ENCODE data around the gene SUSD1. TPM values are rescaled to one million over a fixed set of nuclear protein-coding genes. Genes with fewer than 3 reads are reported as not detected.

Gene SUSD1
- polyA plus RNA-seq, 1 donor (not counting 4 experiments of a cell fraction or from before 2014, with no cell fraction given): 3.6 TPM

DNA sequence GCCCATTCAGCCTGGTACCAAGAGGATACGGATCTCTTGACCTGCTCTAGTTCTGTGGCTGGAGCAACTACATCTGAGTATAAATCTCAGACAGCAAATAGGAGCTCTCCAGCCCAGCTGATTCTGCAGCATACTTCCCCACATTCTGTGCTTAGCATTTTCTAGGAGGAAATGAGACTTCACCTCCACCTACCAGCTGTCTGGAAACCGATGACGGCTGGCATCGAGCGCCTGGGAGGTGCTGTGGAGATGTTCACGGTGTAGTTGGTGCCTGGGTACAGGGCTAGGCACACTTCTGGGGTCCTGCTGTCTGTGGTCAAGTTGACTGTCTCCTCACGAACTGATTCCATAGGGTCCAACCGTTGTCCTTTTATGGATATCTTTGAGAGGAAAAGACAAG is 63.6 kb downstream of the SUSD1 start:
- no peaks in the 10 kb centered on the region for H3K79me2 ChIP-seq (ENCODE audit: control insufficient read depth, insufficient read depth, low read length)
- H3K36me3 ChIP-seq (ENCODE audit: control insufficient read depth in 2 of 2, extremely low read depth in 1 of 2, insufficient read depth in 2 of 2, low read length in 2 of 2): no peaks in the 10 kb centered on the region
- no peaks in the 10 kb centered on the region for H3K9me1 ChIP-seq (ENCODE audit: control insufficient read depth, extremely low read depth, insufficient read depth, low read length)
- H3K9ac ChIP-seq (ENCODE audit: control insufficient read depth, extremely low read depth, insufficient read depth, low read length): no peak overlapping the region
- TF ChIP-seq EZH2 (IDR thresholded peaks at IDR 0.05; ENCODE audit: low read length) (no peak), CTCF (optimal IDR thresholded peaks at IDR 0.05 in 1 of 3, IDR thresholded peaks at IDR 0.05 in 1 of 3, conservative IDR thresholded peaks at IDR 0.05 in 1 of 3; ENCODE audit: extremely low read depth in 1 of 3, insufficient read depth in 2 of 3, low read length in 3 of 3) (no peak)
- H3K4me3 ChIP-seq (ENCODE audit: control insufficient read depth in 2 of 3, extremely low read depth in 1 of 3, insufficient read depth in 2 of 3, low read depth in 1 of 3, low read length in 3 of 3): no peak overlapping the region
- H3K4me1 ChIP-seq (ENCODE audit: control insufficient read depth, extremely low read depth, insufficient read depth, low read length): peaks cover 29% of the 10 kb centered on the region
- dilution Hi-C loops (cut with MboI; ENCODE audit: extremely low pct_ligation_motif_present, low sequenced_read_pairs): loop anchor here (25.0 kb wide), 1 partner anchor 101 kb away; no protein-coding TSS in a partner anchor
- no peak overlapping the region for H3K4me2 ChIP-seq (ENCODE audit: control insufficient read depth, extremely low read depth, insufficient read depth, low read depth, low read length)
- H2AFZ ChIP-seq (ENCODE audit: control insufficient read depth, low read length): no peak overlapping the region
- no peak for DNase-seq (ENCODE audit: low read depth, low spot score)
- no peak overlapping the region for H3K27ac ChIP-seq (ENCODE audit: control insufficient read depth, insufficient read depth, low read length)
- H4K20me1 ChIP-seq (ENCODE audit: control insufficient read depth, extremely low read depth, insufficient read depth, low read length): no peaks in the 10 kb centered on the region
- no peaks in the 10 kb centered on the region for H3K27me3 ChIP-seq (ENCODE audit: control insufficient read depth, extremely low read depth, insufficient read depth, low read length)
- H3K9me3 ChIP-seq (ENCODE audit: control insufficient read depth, low read depth, low read length): no peaks in the 10 kb centered on the region
- no peak for FAIRE-seq

- Histone ChIP-seq H3K9ac (ENCODE audit: control insufficient read depth, extremely low read depth, insufficient read depth, low read length) (no peak overlapping the region), H3K27ac (ENCODE audit: control insufficient read depth, insufficient read depth, low read length) (peak overlapping the region; percentile 47)
These were observed 64.4 kb downstream of the SUSD1 start for GRCh38 chr9:112110777-112111113.

More at GRCh38 chr9:112110777-112111113, 64.4 kb downstream of the SUSD1 start:
- Histone ChIP-seq H3K4me1 (ENCODE audit: control insufficient read depth, extremely low read depth, insufficient read depth, low read length) (peaks cover 29% of the 10 kb centered on the region), H3K27me3 (ENCODE audit: control insufficient read depth, extremely low read depth, insufficient read depth, low read length) (no peaks in the 10 kb centered on the region), H3K9me1 (ENCODE audit: control insufficient read depth, extremely low read depth, insufficient read depth, low read length) (no peaks in the 10 kb centered on the region), H2AFZ (ENCODE audit: control insufficient read depth, low read length) (no peak overlapping the region), H3K79me2 (ENCODE audit: control insufficient read depth, insufficient read depth, low read length) (no peaks in the 10 kb centered on the region), H4K20me1 (ENCODE audit: control insufficient read depth, extremely low read depth, insufficient read depth, low read length) (no peaks in the 10 kb centered on the region), H3K4me3 (ENCODE audit: control insufficient read depth in 2 of 3, extremely low read depth in 1 of 3, insufficient read depth in 2 of 3, low read depth in 1 of 3, low read length in 3 of 3) (no peak overlapping the region), H3K36me3 (ENCODE audit: control insufficient read depth in 2 of 2, extremely low read depth in 1 of 2, insufficient read depth in 2 of 2, low read length in 2 of 2) (no peaks in the 10 kb centered on the region), H3K9me3 (ENCODE audit: control insufficient read depth, low read depth, low read length) (no peaks in the 10 kb centered on the region), H3K4me2 (ENCODE audit: control insufficient read depth, extremely low read depth, insufficient read depth, low read depth, low read length) (peak overlapping the region; percentile 12)
- DNase-seq (ENCODE audit: low read depth, low spot score) (no peak), FAIRE-seq (no peak)
- dilution Hi-C loops (cut with MboI; ENCODE audit: extremely low pct_ligation_motif_present, low sequenced_read_pairs): loop anchor here (25.0 kb wide), 1 partner anchor 102 kb away; no protein-coding TSS in a partner anchor
- no peak for TF ChIP-seq EZH2 (IDR thresholded peaks at IDR 0.05; ENCODE audit: low read length)
- no peak for TF ChIP-seq CTCF (optimal IDR thresholded peaks at IDR 0.05 in 1 of 3, IDR thresholded peaks at IDR 0.05 in 1 of 3, conservative IDR thresholded peaks at IDR 0.05 in 1 of 3; ENCODE audit: extremely low read depth in 1 of 3, insufficient read depth in 2 of 3, low read length in 3 of 3)

Measured in keratinocyte (primary cell).